Activated CD8-positive, alpha-beta memory T cell treated with anti-CD3 and anti-CD28 coated beads for 48 hours (primary cell): Measurements from ENCODE around the gene GOLGA2.

ENCODE experiments used
- DNase-seq, 3 experiments: peaks; one replicate each; pipeline ENCODE4 v3.0.0-alpha.2; 2020; ENCODE audit warnings: low read depth in 2 of 3, low spot score in 2 of 3

The GOLGA2 gene

DNA sequence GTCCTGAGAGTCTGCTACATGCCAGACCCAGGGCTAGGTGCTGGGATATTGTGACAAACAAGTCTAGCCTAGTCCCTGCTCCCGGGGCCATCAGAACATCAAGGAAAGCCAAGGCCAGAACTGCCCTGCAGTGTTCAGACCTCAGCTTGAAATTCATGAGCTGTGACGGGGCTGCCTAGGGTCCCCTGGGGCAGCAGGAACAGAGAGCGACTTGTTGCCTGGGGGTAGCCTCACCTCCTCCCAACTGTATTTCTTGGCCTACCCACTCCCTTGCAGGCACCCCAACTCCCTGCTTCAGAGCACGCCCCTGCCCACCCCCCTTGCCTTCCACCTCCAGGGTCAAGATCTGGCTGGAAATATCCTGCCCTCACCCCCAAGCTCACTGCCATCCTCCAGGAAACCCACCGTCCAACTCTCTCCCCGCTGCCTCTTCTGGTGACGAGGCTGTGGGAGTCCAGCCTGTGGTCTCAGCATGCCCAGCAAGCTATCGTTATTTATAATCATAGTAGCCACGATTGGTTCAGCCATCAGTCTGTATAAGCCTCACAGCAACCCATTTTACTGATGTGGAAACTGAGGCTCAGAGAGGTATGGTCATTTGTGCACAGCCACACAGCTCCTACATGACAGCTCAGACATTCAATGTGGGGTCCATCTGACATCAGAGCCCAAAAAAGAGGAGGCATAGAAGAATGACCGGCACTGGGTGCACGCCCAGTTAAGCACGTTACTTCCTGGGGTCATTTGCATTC lies 61.9 kb downstream of the GOLGA2 start:
- DNase-seq, result no peak

DNA sequence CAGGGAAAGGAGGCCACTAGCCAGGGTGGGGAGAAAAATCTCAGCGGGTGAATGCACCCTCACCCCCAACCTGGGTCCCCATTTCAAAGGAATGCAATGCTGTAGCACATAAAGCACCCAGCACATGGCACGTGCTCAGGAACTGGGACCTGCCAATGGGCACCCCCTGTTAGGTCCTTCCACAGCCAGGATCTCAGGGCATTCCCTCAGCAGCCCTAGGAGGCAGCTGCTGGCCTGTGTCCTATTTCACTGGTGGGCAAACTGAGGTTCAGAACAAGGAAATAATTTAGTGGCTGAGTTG lies 63.9 kb downstream of the GOLGA2 start:
- DNase-seq, result no peak

- no peak for DNase-seq
Observed at GRCh38 chr9:128211186-128211980, 64.4 kb downstream of the GOLGA2 start.

DNA sequence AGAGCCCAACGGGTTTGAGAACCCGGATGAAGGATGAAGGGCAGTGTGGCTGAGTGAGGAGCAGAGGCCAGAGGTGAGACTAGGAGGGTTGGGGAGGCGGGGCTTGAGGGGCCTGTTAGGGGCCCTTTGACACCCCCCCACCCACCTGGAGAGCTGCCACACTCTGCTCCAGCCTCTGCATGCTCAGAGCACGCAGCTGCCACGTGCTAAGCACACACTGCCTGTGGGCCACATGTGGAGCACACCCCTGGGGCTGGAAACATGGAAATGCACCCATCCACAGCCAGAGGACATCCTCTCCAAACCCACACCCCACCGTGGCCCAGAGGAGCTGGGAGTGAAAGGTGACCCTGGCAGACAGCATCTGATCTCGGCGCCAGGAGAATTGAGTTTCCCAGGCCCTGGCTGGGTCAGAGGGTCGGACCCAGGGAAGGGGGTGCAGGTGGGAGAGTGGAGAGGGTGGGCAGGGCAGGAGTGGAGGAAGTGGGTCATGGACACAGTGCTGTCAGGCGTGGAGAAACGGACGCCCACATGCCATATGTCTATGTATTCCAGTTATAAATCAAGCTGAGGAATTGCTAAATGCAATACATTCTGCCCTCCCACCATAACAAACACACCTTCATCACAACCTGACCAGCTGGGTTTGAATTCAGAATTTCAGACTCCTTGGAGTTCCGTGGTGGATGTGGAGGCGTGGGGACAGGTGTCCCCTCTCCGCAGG lies 66.7 kb downstream of the GOLGA2 start:
- no peak for DNase-seq

- DNase-seq, result no peak
Observed at GRCh38 chr9:128208386-128208785, 67.4 kb downstream of the GOLGA2 start.

GRCh38 chr9:128206916-128207910 lies 68.6 kb downstream of the GOLGA2 start:
- DNase-seq, result no peak

GRCh38 chr9:128206484-128206883 lies 69.3 kb downstream of the GOLGA2 start:
- no peak for DNase-seq
